ENCODE data around the gene ADCY9. TPM values are rescaled to one million over a fixed set of nuclear protein-coding genes. Genes with fewer than 3 reads are reported as not detected.
"Not testable (repeated sequence)": the region's sequence is repeated elsewhere in the genome, so short reads cannot be mapped to it uniquely, and the experiment has no call there.

ADCY9 gene
- total and polyA plus RNA-seq, 2 donors from 2014 or later = 6.8 to 23.7 TPM

GRCh38 chr16:3963203-3963602 is 153.0 kb downstream of the ADCY9 start:
- DNase-seq (peak in 1 of 5 donors; percentile 73), FAIRE-seq (no peak)
- Histone ChIP-seq H3K9me3 (ENCODE audit: control insufficient read depth in 2 of 3, insufficient read depth in 1 of 3, low read length in 3 of 3) (no peaks in the 10 kb centered on the region), H3K4me1 (ENCODE audit: control insufficient read depth in 2 of 3, insufficient read depth in 2 of 3, low read depth in 1 of 3, low read length in 3 of 3) (no peaks in the 10 kb centered on the region), H3K27ac (ENCODE audit: low read depth in 2 of 2, low read length in 2 of 2) (no peak overlapping the region), H3K9ac (ENCODE audit: low read length in 3 of 3) (no peak overlapping the region), H3K36me3 (ENCODE audit: control insufficient read depth in 2 of 3, insufficient read depth in 3 of 3, low read length in 3 of 3) (peaks cover 0 to 7% (median 0%) of the 10 kb centered on the region in 3 donors), H3K4me3 (ENCODE audit: low read length in 3 of 3) (no peak overlapping the region), H3K27me3 (ENCODE audit: control insufficient read depth, insufficient read depth, low read length) (no peaks in the 10 kb centered on the region)
- intact Hi-C loops (cut with DNase I) = no loop called here
- TF ChIP-seq CTCF (IDR thresholded peaks at IDR 0.05; ENCODE audit: borderline replicate concordance, extremely low read depth, insufficient read depth) = no peak

- H3K4me1 ChIP-seq (ENCODE audit: control insufficient read depth in 2 of 3, insufficient read depth in 2 of 3, low read depth in 1 of 3, low read length in 3 of 3) = no peaks in the 10 kb centered on the region
- H3K9ac ChIP-seq (ENCODE audit: low read length in 3 of 3) = no peak overlapping the region
- H3K9me3 ChIP-seq (ENCODE audit: control insufficient read depth in 2 of 3, insufficient read depth in 1 of 3, low read length in 3 of 3) = no peaks in the 10 kb centered on the region
- peak overlapping the region in 1 of 3 donors; percentile 77 for H3K4me3 ChIP-seq (ENCODE audit: low read length in 3 of 3)
- no peak for TF ChIP-seq CTCF (IDR thresholded peaks at IDR 0.05; ENCODE audit: borderline replicate concordance, extremely low read depth, insufficient read depth)
- peaks cover 0 to 5% (median 0%) of the 10 kb centered on the region in 3 donors for H3K36me3 ChIP-seq (ENCODE audit: control insufficient read depth in 2 of 3, insufficient read depth in 3 of 3, low read length in 3 of 3)
- no peak overlapping the region for H3K27ac ChIP-seq (ENCODE audit: low read depth in 2 of 2, low read length in 2 of 2)
- FAIRE-seq (no peak), DNase-seq (peak in 1 of 5 donors; percentile 65)
- no peaks in the 10 kb centered on the region for H3K27me3 ChIP-seq (ENCODE audit: control insufficient read depth, insufficient read depth, low read length)
- intact Hi-C loops (cut with DNase I) = no loop called here
Observed at GRCh38 chr16:3961449-3961849, 154.8 kb downstream of the ADCY9 start.

- FAIRE-seq; H3K4me1 ChIP-seq (ENCODE audit: control insufficient read depth in 2 of 3, insufficient read depth in 2 of 3, low read depth in 1 of 3, low read length in 3 of 3); H3K27me3 ChIP-seq (ENCODE audit: control insufficient read depth, insufficient read depth, low read length); H3K27ac ChIP-seq (ENCODE audit: low read depth in 2 of 2, low read length in 2 of 2); H3K9me3 ChIP-seq (ENCODE audit: control insufficient read depth in 2 of 3, insufficient read depth in 1 of 3, low read length in 3 of 3); H3K36me3 ChIP-seq (ENCODE audit: control insufficient read depth in 2 of 3, insufficient read depth in 3 of 3, low read length in 3 of 3); intact Hi-C loops (cut with DNase I): not testable (repeated sequence)
- H3K4me3 ChIP-seq (ENCODE audit: low read length in 3 of 3) = peak overlapping the region; percentile 17 to 77 (median 54)
- peak in 1 of 5 donors; percentile 22 for DNase-seq
- H3K9ac ChIP-seq (ENCODE audit: low read length in 3 of 3) = peak overlapping the region in 2 of 3 donors; percentile 32 to 55
Observed at GRCh38 chr16:3959926-3960590, 156.2 kb downstream of the ADCY9 start.

- Histone ChIP-seq H3K27me3 (ENCODE audit: control insufficient read depth, insufficient read depth, low read length) (no peaks in the 10 kb centered on the region), H3K4me1 (ENCODE audit: control insufficient read depth in 2 of 3, insufficient read depth in 2 of 3, low read depth in 1 of 3, low read length in 3 of 3) (no peaks in the 10 kb centered on the region), H3K9ac (ENCODE audit: low read length in 3 of 3) (no peak overlapping the region), H3K36me3 (ENCODE audit: control insufficient read depth in 2 of 3, insufficient read depth in 3 of 3, low read length in 3 of 3) (no peaks in the 10 kb centered on the region), H3K9me3 (ENCODE audit: control insufficient read depth in 2 of 3, insufficient read depth in 1 of 3, low read length in 3 of 3) (no peaks in the 10 kb centered on the region), H3K27ac (ENCODE audit: low read depth in 2 of 2, low read length in 2 of 2) (no peak overlapping the region), H3K4me3 (ENCODE audit: low read length in 3 of 3) (no peak overlapping the region)
- DNase-seq = peak in 1 of 5 donors; percentile 40
- no peak for FAIRE-seq
- intact Hi-C loops (cut with DNase I) = no loop called here
- TF ChIP-seq CTCF (IDR thresholded peaks at IDR 0.05; ENCODE audit: borderline replicate concordance, extremely low read depth, insufficient read depth) = no peak
Observed at GRCh38 chr16:3959148-3959547, 157.1 kb downstream of the ADCY9 start.

Measured in kidney (tissue), 14 donors.